NCI-H2029 treated with DMSO at 0.1 percent for 48 hours (cell line): ENCODE data around the gene OR10A5.
"Not testable (repeated sequence)": the region's sequence is repeated elsewhere in the genome, so short reads cannot be mapped to it uniquely, and the experiment has no call there.

Source experiments
- DNase-seq: peaks from one replicate; lab custom pipeline; 2025; lab: John Stamatoyannopoulos, UW

OR10A5 gene

GRCh38 chr11:6876325-6876724, 30.8 kb downstream of the OR10A5 start, which contains the start of gene OR10A4:
Gene OR10A4, plus strand, starts transcription at chr11:6876625. Its CDS starts 23 bp downstream, at chr11:6876648.
- DNase-seq: no peak

GRCh38 chr11:6876914-6877313, 31.4 kb downstream of the OR10A5 start:
- DNase-seq: no peak

- DNase-seq: no peak
Measured at GRCh38 chr11:6882751-6883150, 37.3 kb downstream of the OR10A5 start.

- DNase-seq: not testable (repeated sequence)
Measured at GRCh38 chr11:6887711-6888110, 42.2 kb downstream of the OR10A5 start.

- no peak for DNase-seq
Measured at GRCh38 chr11:6888830-6889229, 43.3 kb downstream of the OR10A5 start.

GRCh38 chr11:6889835-6890234, 44.4 kb downstream of the OR10A5 start:
- no peak for DNase-seq

GRCh38 chr11:6892400-6892799, 46.9 kb downstream of the OR10A5 start, which contains the start of gene OR2D2:
Gene OR2D2, minus strand, starts transcription at chr11:6892500. Its CDS starts 0 bp downstream, at chr11:6892500.
- DNase-seq: no peak

GRCh38 chr11:6894097-6894496, 48.6 kb downstream of the OR10A5 start:
- DNase-seq: no peak

- no peak for DNase-seq
Measured at GRCh38 chr11:6895010-6895409, 49.5 kb downstream of the OR10A5 start.
